ENCODE results near the gene HYI.

GRCh38 chr1:43451157-43451591, 2.6 kb downstream of the HYI start:
- TF ChIP-seq POLR2A (IDR thresholded peaks at IDR 0.05; ENCODE audit: low read length) (no peak), GATA1 (IDR thresholded peaks at IDR 0.05; ENCODE audit: low read depth, low read length) (no peak)
